ENCODE results near the gene DDX1. TPM values are rescaled to one million over a fixed set of nuclear protein-coding genes. Genes with fewer than 3 reads are reported as not detected.

The DDX1 gene
- total RNA-seq, 1 experiment from 2014 or later: 115 TPM

GRCh38 chr2:15654727-15655073 lies 63.0 kb downstream of the DDX1 start (continued):
- TF ChIP-seq IRF1 (CRISPR knock-in tag; IDR thresholded peaks at IDR 0.05): no peak
- TF ChIP-seq KAT7 (CRISPR knock-in tag; IDR thresholded peaks at IDR 0.05; ENCODE audit: borderline replicate concordance): no peak

- POLR2A ChIA-PET: no interaction called here
- no peak for ATAC-seq
- CTCF ChIA-PET: no interaction called here
These were observed 63.6 kb downstream of the DDX1 start for GRCh38 chr2:15655123-15655887.

DNA sequence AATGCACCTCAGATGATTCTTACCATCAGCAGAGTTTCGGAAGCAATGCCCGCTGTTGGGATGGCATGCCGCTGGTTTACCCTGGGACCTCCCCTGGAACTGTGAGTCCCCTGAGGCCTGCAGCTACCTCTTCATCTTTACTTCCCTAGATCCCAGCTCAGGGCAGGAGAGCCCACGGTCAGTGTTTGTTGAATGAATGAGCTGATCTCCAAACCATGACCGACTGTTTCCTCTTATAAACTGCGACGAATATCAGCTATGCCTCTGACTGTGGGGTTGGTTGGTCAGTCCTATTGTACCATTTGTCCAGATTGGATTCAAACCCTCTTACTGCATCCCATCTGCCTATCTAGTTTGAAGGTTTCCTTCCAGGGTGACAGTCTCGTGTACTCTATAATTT lies 64.4 kb downstream of the DDX1 start:
- no peak overlapping the region for H3K27ac Mint-ChIP-seq
- H3K27me3 Mint-ChIP-seq (ENCODE audit: low read depth): no peaks in the 10 kb centered on the region
- POLR2A ChIA-PET: no interaction called here
- no peak for DNase-seq (ENCODE audit: low spot score)
- ATAC-seq: no peak
- H3K36me3 Mint-ChIP-seq: no peaks in the 10 kb centered on the region
- H3K9me3 Mint-ChIP-seq: 0 out of 2 replicates have a peak, but pooled peaks cover 7% of the 10 kb centered on the region
- CTCF ChIA-PET: no interaction called here
- no peak for TF ChIP-seq NR2C2 (CRISPR knock-in tag; IDR thresholded peaks at IDR 0.05)
- no peak for TF ChIP-seq PREB (CRISPR knock-in tag; IDR thresholded peaks at IDR 0.05; ENCODE audit: borderline replicate concordance)
- no peak for TF ChIP-seq OVOL2 (CRISPR knock-in tag; IDR thresholded peaks at IDR 0.05; ENCODE audit: borderline replicate concordance)
- TF ChIP-seq ZBTB21 (CRISPR knock-in tag; IDR thresholded peaks at IDR 0.05; ENCODE audit: borderline replicate concordance): no peak
- TF ChIP-seq, protein P1, sequence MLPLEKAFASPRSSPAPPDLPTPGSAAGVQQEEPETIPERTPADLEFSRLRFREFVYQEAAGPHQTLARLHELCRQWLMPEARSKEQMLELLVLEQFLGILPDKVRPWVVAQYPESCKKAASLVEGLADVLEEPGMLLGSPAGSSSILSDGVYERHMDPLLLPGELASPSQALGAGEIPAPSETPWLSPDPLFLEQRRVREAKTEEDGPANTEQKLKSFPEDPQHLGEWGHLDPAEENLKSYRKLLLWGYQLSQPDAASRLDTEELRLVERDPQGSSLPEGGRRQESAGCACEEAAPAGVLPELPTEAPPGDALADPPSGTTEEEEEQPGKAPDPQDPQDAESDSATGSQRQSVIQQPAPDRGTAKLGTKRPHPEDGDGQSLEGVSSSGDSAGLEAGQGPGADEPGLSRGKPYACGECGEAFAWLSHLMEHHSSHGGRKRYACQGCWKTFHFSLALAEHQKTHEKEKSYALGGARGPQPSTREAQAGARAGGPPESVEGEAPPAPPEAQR (CRISPR knock-in tag; IDR thresholded peaks at IDR 0.05): no peak
- TF ChIP-seq, protein P2, sequence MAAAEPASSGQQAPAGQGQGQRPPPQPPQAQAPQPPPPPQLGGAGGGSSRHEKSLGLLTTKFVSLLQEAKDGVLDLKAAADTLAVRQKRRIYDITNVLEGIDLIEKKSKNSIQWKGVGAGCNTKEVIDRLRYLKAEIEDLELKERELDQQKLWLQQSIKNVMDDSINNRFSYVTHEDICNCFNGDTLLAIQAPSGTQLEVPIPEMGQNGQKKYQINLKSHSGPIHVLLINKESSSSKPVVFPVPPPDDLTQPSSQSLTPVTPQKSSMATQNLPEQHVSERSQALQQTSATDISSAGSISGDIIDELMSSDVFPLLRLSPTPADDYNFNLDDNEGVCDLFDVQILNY (CRISPR knock-in tag; IDR thresholded peaks at IDR 0.05): no peak
- no peak for TF ChIP-seq TEAD4 (CRISPR knock-in tag; IDR thresholded peaks at IDR 0.05)
- TF ChIP-seq HMGXB4 (CRISPR knock-in tag; IDR thresholded peaks at IDR 0.05): no peak
- no peak for TF ChIP-seq ZNF423 (CRISPR knock-in tag; IDR thresholded peaks at IDR 0.05)
- TF ChIP-seq HMGA2 (CRISPR knock-in tag; IDR thresholded peaks at IDR 0.05): no peak
- no peak for TF ChIP-seq ZNF138 (CRISPR knock-in tag; conservative IDR thresholded peaks at IDR 0.05)
- no peak for TF ChIP-seq ESRRA (CRISPR knock-in tag; IDR thresholded peaks at IDR 0.05; ENCODE audit: borderline replicate concordance)
- no peak overlapping the region for H3K4me3 Mint-ChIP-seq
- H3K4me1 Mint-ChIP-seq: peaks cover 4% of the 10 kb centered on the region

More at GRCh38 chr2:15655123-15655887, 63.6 kb downstream of the DDX1 start:
- H3K9me3 Mint-ChIP-seq: 0 out of 2 replicates have a peak, but pooled peaks cover 7% of the 10 kb centered on the region
- H3K36me3 Mint-ChIP-seq: no peaks in the 10 kb centered on the region
- DNase-seq (ENCODE audit: low spot score): no peak
- H3K4me3 Mint-ChIP-seq: no peak overlapping the region
- no peak overlapping the region for H3K27ac Mint-ChIP-seq
- no peaks in the 10 kb centered on the region for H3K27me3 Mint-ChIP-seq (ENCODE audit: low read depth)
- H3K4me1 Mint-ChIP-seq: peaks cover 4% of the 10 kb centered on the region
- TF ChIP-seq, protein P3, sequence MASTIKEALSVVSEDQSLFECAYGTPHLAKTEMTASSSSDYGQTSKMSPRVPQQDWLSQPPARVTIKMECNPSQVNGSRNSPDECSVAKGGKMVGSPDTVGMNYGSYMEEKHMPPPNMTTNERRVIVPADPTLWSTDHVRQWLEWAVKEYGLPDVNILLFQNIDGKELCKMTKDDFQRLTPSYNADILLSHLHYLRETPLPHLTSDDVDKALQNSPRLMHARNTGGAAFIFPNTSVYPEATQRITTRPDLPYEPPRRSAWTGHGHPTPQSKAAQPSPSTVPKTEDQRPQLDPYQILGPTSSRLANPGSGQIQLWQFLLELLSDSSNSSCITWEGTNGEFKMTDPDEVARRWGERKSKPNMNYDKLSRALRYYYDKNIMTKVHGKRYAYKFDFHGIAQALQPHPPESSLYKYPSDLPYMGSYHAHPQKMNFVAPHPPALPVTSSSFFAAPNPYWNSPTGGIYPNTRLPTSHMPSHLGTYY (CRISPR knock-in tag; IDR thresholded peaks at IDR 0.05): no peak
- no peak for TF ChIP-seq NFATC4 (CRISPR knock-in tag; IDR thresholded peaks at IDR 0.05)
- no peak for TF ChIP-seq E2F4 (CRISPR knock-in tag; IDR thresholded peaks at IDR 0.05; ENCODE audit: borderline replicate concordance, low read depth)
- no peak for TF ChIP-seq FOXP1 (CRISPR knock-in tag; IDR thresholded peaks at IDR 0.05; ENCODE audit: borderline replicate concordance)

Data from WTC11 (cell line).